Kidney (tissue), 14 donors: Measurements from ENCODE around the gene ATXN7L1. TPM values are rescaled to one million over a fixed set of nuclear protein-coding genes. Genes with fewer than 3 reads are reported as not detected.

ENCODE experiments used
- DNase-seq, 5 donors: peaks; one replicate each; pipeline ENCODE4 v3.0.0-alpha.2; 2013 to 2020
- FAIRE-seq: peaks from 2 replicates; lab custom pipeline; 2012; peaks lifted over from hg19 to GRCh38; lab: Jason Lieb, UNC
- H3K27ac ChIP-seq, 2 donors: one replicate each; pipeline ENCODE4 v1.7.0; 2013; ENCODE audit warnings: low read depth in 2 of 2, low read length in 2 of 2, inconsistent platforms in 1 of 2
- H3K27me3 ChIP-seq: one replicate; pipeline ENCODE4 v1.7.1; 2013; ENCODE audit warnings: low read length, inconsistent platforms; ENCODE audit not compliant: control insufficient read depth, insufficient read depth
- H3K36me3 ChIP-seq, 3 donors: one replicate each; pipeline versions ENCODE4 v1.7.0 to v1.7.1; 2013; ENCODE audit warnings: low read length in 3 of 3, control low read depth in 1 of 3, inconsistent platforms in 1 of 3; ENCODE audit not compliant: insufficient read depth in 3 of 3, control insufficient read depth in 2 of 3
- H3K4me1 ChIP-seq, 3 donors: one replicate each; pipeline versions ENCODE4 v1.7.0 to v1.7.1; 2013; ENCODE audit warnings: low read length in 3 of 3, inconsistent platforms in 1 of 3, low read depth in 1 of 3; ENCODE audit not compliant: control insufficient read depth in 2 of 3, insufficient read depth in 2 of 3
- H3K4me3 ChIP-seq, 3 donors: one replicate each; pipeline versions ENCODE4 v1.7.0 to v1.8.1; 2013; ENCODE audit warnings: low read length in 3 of 3, control low read depth in 1 of 3, inconsistent platforms in 1 of 3
- H3K9ac ChIP-seq, 3 donors: one replicate each; pipeline versions ENCODE4 v1.7.0 to v1.7.1; 2013; ENCODE audit warnings: low read length in 3 of 3, control low read depth in 1 of 3, inconsistent platforms in 1 of 3
- H3K9me3 ChIP-seq, 3 donors: one replicate each; pipeline versions ENCODE4 v1.7.0 to v1.7.1; 2013; ENCODE audit warnings: low read length in 3 of 3, control low read depth in 1 of 3, inconsistent platforms in 1 of 3; ENCODE audit not compliant: control insufficient read depth in 2 of 3, insufficient read depth in 1 of 3
- CTCF ChIP-seq: IDR thresholded peaks from 3 replicates; pipeline ENCODE4 v1.5.1; 2012; ENCODE audit warnings: mild to moderate bottlenecking, moderate library complexity, borderline replicate concordance; ENCODE audit not compliant: insufficient read depth; ENCODE audit errors: extremely low read depth
- intact Hi-C: fragments of 100-400 bp; cut with DNase I; formaldehyde crosslinking; loops from one replicate; pipeline ENCODE4 v1.11.1; 2022
- polyA plus RNA-seq: library from polyadenylated mRNA; stranded (reverse); fragments of 350-450 nt; fragmentation: Illumina TruSeq; extraction: RNeasy Lipid Tissue Mini Kit (QIAGEN cat#74804); gene quantifications from one replicate; pipeline ENCODE4 v1.2.3, GENCODE V29; 2014; ENCODE audit warnings: low read depth, low replicate concordance; ENCODE audit not compliant: insufficient read depth
- total RNA-seq: library from RNA; stranded (reverse); fragmentation: NEBNext Ultra II Directional; extraction: Animal tissue kit (Norgen Biotek cat#: 25700); gene quantifications from one replicate; pipeline ENCODE4 v1.2.1, GENCODE V29; 2021
- donor health status: control.
- donor health status: control.
- donor health status: control.
- donor health status: control.
- donor health status: control.
- donor health status: DM: yes; HTN: yes; CAD: no.
- donor health status: Normal renal cell carcinoma (clear cell type).

The ATXN7L1 gene
- total and polyA plus RNA-seq, 2 donors from 2014 or later: 12.5 to 18.5 TPM

- DNase-seq (no peak), FAIRE-seq (no peak)
- H3K4me3 ChIP-seq: no peak overlapping the region
- H3K27me3 ChIP-seq: no peaks in the 10 kb centered on the region
- intact Hi-C loops: no loop called here
- no peaks in the 10 kb centered on the region for H3K9me3 ChIP-seq
- no peak overlapping the region for H3K27ac ChIP-seq
- no peak overlapping the region for H3K9ac ChIP-seq
- peaks cover 2 to 23% (median 15%) of the 10 kb centered on the region in 3 donors for H3K36me3 ChIP-seq
- no peak for TF ChIP-seq CTCF
- no peaks in the 10 kb centered on the region for H3K4me1 ChIP-seq
Measured at GRCh38 chr7:105636982-105637381, 239.4 kb downstream of the ATXN7L1 start.

GRCh38 chr7:105635197-105635596 lies 241.2 kb downstream of the ATXN7L1 start:
- Histone ChIP-seq H3K27me3 (no peaks in the 10 kb centered on the region), H3K36me3 (peaks cover 2 to 16% (median 15%) of the 10 kb centered on the region in 3 donors), H3K9me3 (no peaks in the 10 kb centered on the region), H3K9ac (no peak overlapping the region), H3K4me3 (no peak overlapping the region), H3K27ac (no peak overlapping the region), H3K4me1 (no peaks in the 10 kb centered on the region)
- DNase-seq (no peak), FAIRE-seq (no peak)
- no peak for TF ChIP-seq CTCF
- intact Hi-C loops: no loop called here

- Histone ChIP-seq H3K4me3 (no peak overlapping the region), H3K27me3 (no peaks in the 10 kb centered on the region), H3K9ac (no peak overlapping the region), H3K4me1 (no peaks in the 10 kb centered on the region), H3K36me3 (peaks cover 0 to 20% (median 12%) of the 10 kb centered on the region in 3 donors), H3K27ac (no peak overlapping the region), H3K9me3 (no peaks in the 10 kb centered on the region)
- FAIRE-seq (no peak), DNase-seq (no peak)
- intact Hi-C loops: no loop called here
- no peak for TF ChIP-seq CTCF
Measured at GRCh38 chr7:105625986-105626385, 250.4 kb downstream of the ATXN7L1 start.

- FAIRE-seq: no peak
- H3K9me3 ChIP-seq: no peaks in the 10 kb centered on the region
- no peaks in the 10 kb centered on the region for H3K4me1 ChIP-seq
- no peak for DNase-seq
- intact Hi-C loops: no loop called here
- H3K27ac ChIP-seq: no peak overlapping the region
- no peak overlapping the region for H3K9ac ChIP-seq
- no peak overlapping the region for H3K4me3 ChIP-seq
- no peak for TF ChIP-seq CTCF
- no peaks in the 10 kb centered on the region for H3K27me3 ChIP-seq
- peaks cover 0 to 20% (median 14%) of the 10 kb centered on the region in 3 donors for H3K36me3 ChIP-seq
Measured at GRCh38 chr7:105623906-105624305, 252.5 kb downstream of the ATXN7L1 start.
